Measurements from ENCODE around the gene SMYD2. TPM values are rescaled to one million over a fixed set of nuclear protein-coding genes. Genes with fewer than 3 reads are reported as not detected.

The SMYD2 gene
- polyA plus RNA-seq, 3 donors, result 14.2 to 28.4 (median 23.6) TPM

GRCh38 chr1:214318356-214318755, 37.4 kb downstream of the SMYD2 start:
- 72% methylated on average over 4 of the region's 6 CpGs for WGBS (ENCODE audit: insufficient coverage)
- Histone ChIP-seq H2AFZ (ENCODE audit: insufficient read depth, low read depth, low read length, poor library complexity, severe bottlenecking) (no peak overlapping the region), H3K4me3 (replicated peaks in 1 of 3; ENCODE audit: low read depth in 2 of 3, low read length in 3 of 3) (no peak overlapping the region), H3K9ac (ENCODE audit: insufficient read depth, low read length, poor library complexity, severe bottlenecking) (no peak overlapping the region), H3K4me2 (replicated peaks; ENCODE audit: extremely low read depth, low read length, poor library complexity, severe bottlenecking) (no peak overlapping the region), H3K9me3 (replicated peaks in 1 of 2; ENCODE audit: control insufficient read depth in 1 of 2, insufficient read depth in 1 of 2, low read length in 2 of 2) (no peaks in the 10 kb centered on the region), H4K20me1 (ENCODE audit: insufficient read depth, low read length) (no peaks in the 10 kb centered on the region), H3K4me1 (ENCODE audit: control insufficient read depth in 1 of 2, insufficient read depth in 2 of 2, low read length in 2 of 2) (no peaks in the 10 kb centered on the region), H3K27ac (ENCODE audit: low read depth in 1 of 2, low read length in 2 of 2) (no peak overlapping the region), H3K79me2 (ENCODE audit: insufficient read depth, low read length) (no peaks in the 10 kb centered on the region), H3K27me3 (ENCODE audit: control insufficient read depth in 2 of 2, insufficient read depth in 2 of 2, low read length in 2 of 2) (no peaks in the 10 kb centered on the region), H3K36me3 (replicated peaks in 1 of 2; ENCODE audit: control insufficient read depth in 1 of 2, insufficient read depth in 2 of 2, low read length in 2 of 2) (peaks cover 7 to 34% of the 10 kb centered on the region in 2 donors)
- intact Hi-C loops (cut with micrococcal nuclease), result no loop called here
- DNase-seq, result no peak
- Mint-ChIP-seq H3K9me3 (no peaks in the 10 kb centered on the region), H3K36me3 (peaks cover 44 to 49% of the 10 kb centered on the region in 2 donors), H3K27ac (no peak overlapping the region), H3K4me1 (peaks cover 5% of the 10 kb centered on the region), H3K27me3 (ENCODE audit: low read depth in 3 of 3) (no peaks in the 10 kb centered on the region), H3K4me3 (no peak overlapping the region)
- TF ChIP-seq CTCF (IDR thresholded peaks at IDR 0.05), result no peak

- no peak overlapping the region for H3K4me3 ChIP-seq (replicated peaks in 1 of 3; ENCODE audit: low read depth in 2 of 3, low read length in 3 of 3)
- 97% methylated on average over 5 of the region's 10 CpGs for WGBS (ENCODE audit: insufficient coverage)
- H3K4me1 Mint-ChIP-seq, result peaks cover 5% of the 10 kb centered on the region
- H3K36me3 ChIP-seq (replicated peaks in 1 of 2; ENCODE audit: control insufficient read depth in 1 of 2, insufficient read depth in 2 of 2, low read length in 2 of 2), result peaks cover 10 to 34% of the 10 kb centered on the region in 2 donors
- no peak for DNase-seq
- H3K4me1 ChIP-seq (ENCODE audit: control insufficient read depth in 1 of 2, insufficient read depth in 2 of 2, low read length in 2 of 2), result no peaks in the 10 kb centered on the region
- H3K9me3 Mint-ChIP-seq, result no peaks in the 10 kb centered on the region
- H3K36me3 Mint-ChIP-seq, result peaks cover 39 to 46% of the 10 kb centered on the region in 2 donors
- no peak overlapping the region for H3K9ac ChIP-seq (ENCODE audit: insufficient read depth, low read length, poor library complexity, severe bottlenecking)
- H2AFZ ChIP-seq (ENCODE audit: insufficient read depth, low read depth, low read length, poor library complexity, severe bottlenecking), result no peak overlapping the region
- H3K27ac Mint-ChIP-seq, result peak overlapping the region in 2 of 7 donors; percentile 42 to 53
- no peak for TF ChIP-seq CTCF (IDR thresholded peaks at IDR 0.05)
- H3K4me3 Mint-ChIP-seq, result no peak overlapping the region
- no peak overlapping the region for H3K27ac ChIP-seq (ENCODE audit: low read depth in 1 of 2, low read length in 2 of 2)
- no peaks in the 10 kb centered on the region for H3K9me3 ChIP-seq (replicated peaks in 1 of 2; ENCODE audit: control insufficient read depth in 1 of 2, insufficient read depth in 1 of 2, low read length in 2 of 2)
- no peak overlapping the region for H3K4me2 ChIP-seq (replicated peaks; ENCODE audit: extremely low read depth, low read length, poor library complexity, severe bottlenecking)
- no peaks in the 10 kb centered on the region for H3K27me3 Mint-ChIP-seq (ENCODE audit: low read depth in 3 of 3)
- intact Hi-C loops (cut with micrococcal nuclease), result no loop called here
- H3K27me3 ChIP-seq (ENCODE audit: control insufficient read depth in 2 of 2, insufficient read depth in 2 of 2, low read length in 2 of 2), result no peaks in the 10 kb centered on the region
- H3K79me2 ChIP-seq (ENCODE audit: insufficient read depth, low read length), result no peaks in the 10 kb centered on the region
- H4K20me1 ChIP-seq (ENCODE audit: insufficient read depth, low read length), result no peaks in the 10 kb centered on the region
Observed at GRCh38 chr1:214318956-214319736, 38.2 kb downstream of the SMYD2 start.

Measured in CD14-positive monocyte (primary cell).